Neural progenitor cell (in vitro differentiated cells): Measurements from ENCODE around the gene CACNA1C. TPM values are rescaled to one million over a fixed set of nuclear protein-coding genes. Genes with fewer than 3 reads are reported as not detected.

ENCODE experiments used
- DNase-seq: peaks from one replicate; pipeline ENCODE4 v3.0.0-alpha.2; 2016; ENCODE audit warnings: low spot score
- H2AFZ ChIP-seq: fragments of 200-600 bp; sonication (generic); replicated peaks from 2 replicates; pipeline ENCODE4 v1.6.1; 2016; ENCODE audit warnings: antibody characterized with exemption
- H3F3A ChIP-seq: fragments of 200-600 bp; sonication (generic); 2 replicates; pipeline ENCODE4 v1.6.1; 2016; ENCODE audit warnings: antibody characterized with exemption, low read depth
- H3K27ac ChIP-seq: fragments of 200-600 bp; sonication (generic); 2 replicates; pipeline ENCODE4 v1.5.1; 2016; ENCODE audit warnings: mild to moderate bottlenecking
- H3K27me3 ChIP-seq: fragments of 200-600 bp; sonication (generic); 2 replicates; pipeline ENCODE4 v1.6.1; 2016; ENCODE audit warnings: mild to moderate bottlenecking, moderate library complexity
- H3K36me3 ChIP-seq: fragments of 200-600 bp; sonication (generic); 2 replicates; pipeline ENCODE4 v1.5.1; 2016
- H3K4me1 ChIP-seq: fragments of 200-600 bp; sonication (generic); 2 replicates; pipeline ENCODE4 v1.6.1; 2016; ENCODE audit warnings: mixed run types
- H3K4me2 ChIP-seq: fragments of 200-600 bp; sonication (generic); 2 replicates; pipeline ENCODE4 v1.6.1; 2016
- H3K4me3 ChIP-seq: fragments of 200-600 bp; sonication (generic); 2 replicates; pipeline ENCODE4 v1.5.1; 2016
- H3K79me2 ChIP-seq: fragments of 200-600 bp; sonication (generic); 2 replicates; pipeline ENCODE4 v1.6.1; 2016; ENCODE audit warnings: low read depth
- H3K9ac ChIP-seq: fragments of 200-600 bp; sonication (generic); 2 replicates; pipeline ENCODE4 v1.6.1; 2016
- H3K9me3 ChIP-seq: fragments of 200-600 bp; sonication (generic); 2 replicates; pipeline ENCODE4 v1.5.1; 2016; ENCODE audit warnings: low read depth
- H4K20me1 ChIP-seq: fragments of 200-600 bp; sonication (generic); 2 replicates; pipeline ENCODE4 v1.6.1; 2016; ENCODE audit warnings: low read depth
- H3K27ac Mint-ChIP-seq: 3 replicates; pipeline ENCODE4 v1.8.0; 2021; ENCODE audit warnings: mixed read lengths
- H3K27me3 Mint-ChIP-seq: 2 replicates; pipeline ENCODE4 v1.8.0; 2022; ENCODE audit warnings: low read depth, mild to moderate bottlenecking, inconsistent platforms, moderate library complexity, mixed read lengths; ENCODE audit not compliant: insufficient read depth
- H3K36me3 Mint-ChIP-seq: 3 replicates; pipeline ENCODE4 v1.8.0; 2021; ENCODE audit warnings: mixed read lengths
- H3K4me1 Mint-ChIP-seq: 3 replicates; pipeline ENCODE4 v1.8.0; 2021; ENCODE audit warnings: mixed read lengths
- H3K4me3 Mint-ChIP-seq: 3 replicates; pipeline ENCODE4 v1.8.0; 2021; ENCODE audit warnings: mild to moderate bottlenecking, moderate library complexity, mixed read lengths
- H3K9me3 Mint-ChIP-seq: 3 replicates; pipeline ENCODE4 v1.8.0; 2020; ENCODE audit warnings: mixed read lengths
- CTCF ChIP-seq: fragments of 200-600 bp; sonication (generic); IDR thresholded peaks from 2 replicates; pipeline ENCODE4 v1.5.1; 2017; ENCODE audit warnings: antibody characterized with exemption, mild to moderate bottlenecking
- EZH2 ChIP-seq: fragments of 200-600 bp; sonication (generic); IDR thresholded peaks from 2 replicates; pipeline ENCODE4 v1.6.1; 2017; ENCODE audit warnings: antibody characterized with exemption, mild to moderate bottlenecking, moderate library complexity
- EZH2phosphoT487 ChIP-seq: fragments of 200-600 bp; sonication (generic); IDR thresholded peaks from 2 replicates; pipeline ENCODE4 v1.6.1; 2017; ENCODE audit warnings: antibody characterized with exemption
- total RNA-seq: library from RNA; depleted of rRNA; stranded (reverse); fragments of >200 nt; gene quantifications from 2 replicates; pipeline ENCODE4 v1.2.3, GENCODE V29; 2015; ENCODE audit warnings: low replicate concordance

The CACNA1C gene
- total RNA-seq, 1 donor from 2014 or later, result 2.7 TPM

- Mint-ChIP-seq H3K27ac (no peak overlapping the region), H3K4me1 (no peaks in the 10 kb centered on the region), H3K36me3 (no peaks in the 10 kb centered on the region), H3K27me3 (no peaks in the 10 kb centered on the region), H3K9me3 (no peaks in the 10 kb centered on the region), H3K4me3 (no peak overlapping the region)
- no peak overlapping the region for H3K27ac ChIP-seq
- H3K9ac ChIP-seq, result no peak overlapping the region
- H3K4me2 ChIP-seq, result no peak overlapping the region
- no peak for TF ChIP-seq EZH2phosphoT487
- TF ChIP-seq CTCF, result no peak
- TF ChIP-seq EZH2, result no peak
- H3K4me3 ChIP-seq, result no peak overlapping the region
- H3K79me2 ChIP-seq, result no peaks in the 10 kb centered on the region
- DNase-seq, result no peak
- H3K4me1 ChIP-seq, result no peaks in the 10 kb centered on the region
- no peaks in the 10 kb centered on the region for H4K20me1 ChIP-seq
- H3K36me3 ChIP-seq, result no peaks in the 10 kb centered on the region
- H3K9me3 ChIP-seq, result no peaks in the 10 kb centered on the region
- H3K27me3 ChIP-seq, result no peaks in the 10 kb centered on the region
- H3F3A ChIP-seq, result no peaks in the 10 kb centered on the region
- no peak overlapping the region for H2AFZ ChIP-seq
Measured at GRCh38 chr12:2466211-2466610, 413.4 kb downstream of the CACNA1C start.

GRCh38 chr12:2467447-2468195, 414.8 kb downstream of the CACNA1C start:
- H3K27ac Mint-ChIP-seq, result no peak overlapping the region
- no peak for DNase-seq
- no peak for TF ChIP-seq EZH2phosphoT487
- no peak for TF ChIP-seq CTCF
- no peak for TF ChIP-seq EZH2
- Histone ChIP-seq H3K36me3 (no peaks in the 10 kb centered on the region), H4K20me1 (no peaks in the 10 kb centered on the region), H3F3A (no peaks in the 10 kb centered on the region), H3K79me2 (no peaks in the 10 kb centered on the region), H3K27me3 (no peaks in the 10 kb centered on the region), H3K4me3 (no peak overlapping the region), H2AFZ (no peak overlapping the region), H3K9ac (no peak overlapping the region), H3K4me1 (no peaks in the 10 kb centered on the region), H3K9me3 (no peaks in the 10 kb centered on the region), H3K27ac (no peak overlapping the region), H3K4me2 (no peak overlapping the region)
- H3K4me3 Mint-ChIP-seq, result no peak overlapping the region
- H3K36me3 Mint-ChIP-seq, result no peaks in the 10 kb centered on the region
- no peaks in the 10 kb centered on the region for H3K27me3 Mint-ChIP-seq
- no peaks in the 10 kb centered on the region for H3K4me1 Mint-ChIP-seq
- H3K9me3 Mint-ChIP-seq, result peaks cover 7% of the 10 kb centered on the region

- H3K36me3 ChIP-seq, result no peaks in the 10 kb centered on the region
- TF ChIP-seq EZH2phosphoT487, result no peak
- TF ChIP-seq CTCF, result no peak
- no peak for TF ChIP-seq EZH2
- H3K9ac ChIP-seq, result no peak overlapping the region
- H3K9me3 ChIP-seq, result no peaks in the 10 kb centered on the region
- H3K36me3 Mint-ChIP-seq, result no peaks in the 10 kb centered on the region
- no peaks in the 10 kb centered on the region for H3K27me3 ChIP-seq
- no peak overlapping the region for H3K27ac ChIP-seq
- no peaks in the 10 kb centered on the region for H3F3A ChIP-seq
- no peak for DNase-seq
- no peak overlapping the region for H3K27ac Mint-ChIP-seq
- H3K4me2 ChIP-seq, result no peak overlapping the region
- H3K4me1 Mint-ChIP-seq, result no peaks in the 10 kb centered on the region
- H3K4me3 Mint-ChIP-seq, result no peak overlapping the region
- peaks cover 7% of the 10 kb centered on the region for H3K9me3 Mint-ChIP-seq
- no peaks in the 10 kb centered on the region for H3K79me2 ChIP-seq
- no peak overlapping the region for H3K4me3 ChIP-seq
- no peak overlapping the region for H2AFZ ChIP-seq
- peaks cover 4% of the 10 kb centered on the region for H3K27me3 Mint-ChIP-seq
- H3K4me1 ChIP-seq, result no peaks in the 10 kb centered on the region
- H4K20me1 ChIP-seq, result no peaks in the 10 kb centered on the region
Measured at GRCh38 chr12:2475984-2476383, 423.2 kb downstream of the CACNA1C start.
